Regular cardiac myocyte (primary cell): ENCODE data around the gene ERP27. TPM values are rescaled to one million over a fixed set of nuclear protein-coding genes. Genes with fewer than 3 reads are reported as not detected.

Experiments used
- total RNA-seq: library from RNA; depleted of rRNA; stranded (reverse); fragments of >200 nt; gene quantifications from 2 replicates; pipeline ENCODE4 v1.2.3, GENCODE V29; 2014

The ERP27 gene
- total RNA-seq, result 0.19 TPM in 1 of 2 replicates, not detected in the other

GRCh38 chr12:14938301-14938700 is at the start of gene ERP27:
Gene ERP27, minus strand, starts transcription at chr12:14938537. Its CDS starts 29 bp downstream, at chr12:14938508.

GRCh38 chr12:14972816-14973215 is 34.5 kb upstream of the ERP27 start, which contains the start of gene PDE6H:
Gene PDE6H, plus strand, starts transcription at chr12:14973042. Its CDS starts 4,971 bp downstream, at chr12:14978013.

DNA sequence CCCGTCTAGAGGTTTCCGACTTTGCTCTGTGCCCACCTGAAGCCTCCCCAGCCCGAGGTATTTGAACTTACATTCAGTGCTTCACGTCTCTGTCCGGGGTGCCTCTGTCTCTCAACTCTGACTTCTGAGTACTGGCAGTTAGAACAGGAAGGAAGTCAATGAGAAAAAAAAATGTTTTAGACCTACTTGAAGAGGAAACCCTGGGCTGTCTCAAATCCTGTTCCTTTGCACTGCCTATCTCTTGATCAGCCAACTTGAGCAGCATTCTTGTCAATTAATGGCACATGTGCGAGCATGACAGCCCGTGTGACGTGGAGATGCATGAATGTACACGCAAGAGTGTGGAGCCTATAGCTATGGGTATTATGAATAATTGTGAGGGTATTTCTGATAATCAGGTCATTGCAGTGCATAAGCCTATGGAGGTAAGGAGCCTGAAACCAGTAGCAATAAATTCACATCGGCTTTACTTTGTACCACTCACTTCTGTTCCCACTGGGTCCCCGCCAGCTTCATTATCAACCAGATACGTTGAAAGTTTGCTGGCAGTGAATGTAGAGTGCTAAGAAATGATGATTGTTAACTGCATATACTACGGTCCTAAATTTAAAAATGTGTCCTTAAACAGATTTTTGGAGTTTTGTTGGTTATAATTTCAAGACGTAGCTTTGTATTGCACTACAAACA is 23.3 kb upstream of the ERP27 start, which contains the start of gene ARHGDIB:
ARHGDIB (minus strand) TSS at position 136 of the 687 bp plus-strand sequence. CDS start 10,889 bp downstream, outside the sequence.

DNA sequence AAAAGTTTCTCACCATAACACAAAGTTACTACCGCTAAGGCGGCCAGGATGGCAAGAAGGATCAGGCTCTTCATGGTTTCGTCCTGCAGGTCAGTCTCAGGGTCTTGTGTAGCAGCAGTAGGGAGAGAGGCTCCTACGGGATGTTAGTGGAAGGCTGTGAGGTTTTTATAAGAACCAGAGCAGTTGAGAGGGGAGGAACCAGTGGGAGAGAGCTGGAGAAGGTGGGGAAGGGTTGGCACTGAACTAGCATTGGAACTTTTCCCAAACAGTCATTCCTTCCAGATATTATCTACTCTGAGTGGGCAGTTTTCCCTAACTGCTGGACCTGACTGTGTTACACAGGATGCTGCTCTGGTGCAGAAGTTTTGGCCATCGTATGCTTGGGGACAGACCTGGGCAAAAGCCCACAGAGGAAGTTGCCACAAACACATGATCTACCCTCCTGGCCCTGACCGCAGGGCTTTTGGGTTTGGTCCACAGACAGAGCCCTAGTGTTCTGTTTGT is 52.6 kb downstream of the ERP27 start, which contains the start of gene MGP:
MGP (minus strand) TSS at position 137 of the 504 bp plus-strand sequence; CDS start at position 74, 63 bp downstream.

Other genes with a start within 250 kb of the ERP27 start
- gene GUCY2C, start 241.9 kb downstream of the ERP27 start, total RNA-seq, result not detected in 2 replicates
- gene WBP11, start 135.1 kb downstream of the ERP27 start, total RNA-seq, result 9.3 and 9.6 TPM in 2 replicates
- 0.28 and 1.5 TPM in 2 replicates for gene C12orf60, start 134.9 kb downstream of the ERP27 start, total RNA-seq
- gene SMCO3, start 124.4 kb downstream of the ERP27 start, total RNA-seq, result 0.38 and 6.2 TPM in 2 replicates
- gene ART4, start 95.0 kb downstream of the ERP27 start, total RNA-seq, result 1.3 and 7.9 TPM in 2 replicates
- 47.7 and 113 TPM in 2 replicates for gene MGP, start 52.7 kb downstream of the ERP27 start, total RNA-seq
- 36.9 and 90.9 TPM in 2 replicates for gene ARHGDIB, start 23.1 kb upstream of the ERP27 start, total RNA-seq
- gene PDE6H, start 34.5 kb upstream of the ERP27 start, total RNA-seq, result not detected in 2 replicates